Stomach smooth muscle (tissue), 2 donors: ENCODE data around the gene TTI1.
A peak's percentile ranks its signal among the peaks of the same experiment; 100 is the strongest.

Experiments
- H3K27ac ChIP-seq: one replicate; pipeline ENCODE4 v1.7.0; 2013; ENCODE audit warnings: mild to moderate bottlenecking, low read length, inconsistent platforms
- H3K27me3 ChIP-seq, 2 donors: one replicate each; pipeline ENCODE4 v1.7.0; 2013; ENCODE audit warnings: low read length in 2 of 2; ENCODE audit not compliant: insufficient read depth in 2 of 2, control insufficient read depth in 1 of 2
- H3K36me3 ChIP-seq, 2 donors: one replicate each; pipeline ENCODE4 v1.7.0; 2013; ENCODE audit warnings: low read length in 2 of 2; ENCODE audit not compliant: control insufficient read depth in 2 of 2, insufficient read depth in 2 of 2
- H3K4me1 ChIP-seq: one replicate; pipeline ENCODE4 v1.7.0; 2013; ENCODE audit warnings: low read length; ENCODE audit not compliant: control insufficient read depth, insufficient read depth
- H3K4me3 ChIP-seq, 2 donors: one replicate each; pipeline ENCODE4 v1.7.0; 2013; ENCODE audit warnings: low read length in 2 of 2
- H3K9ac ChIP-seq, 2 donors: one replicate each; pipeline ENCODE4 v1.7.0; 2013; ENCODE audit warnings: low read length in 2 of 2, mild to moderate bottlenecking in 1 of 2
- H3K9me3 ChIP-seq, 2 donors: one replicate each; pipeline ENCODE4 v1.7.0; 2013; ENCODE audit warnings: low read length in 2 of 2; ENCODE audit not compliant: control insufficient read depth in 2 of 2
- donor health status: healthy.
- donor health status: Pancreatic carcinoma.

TTI1 gene

GRCh38 chr20:38054647-38055046 is 21.4 kb upstream of the TTI1 start:
- peaks cover 10 to 27% of the 10 kb centered on the region in 2 donors for H3K36me3 ChIP-seq
- no peaks in the 10 kb centered on the region for H3K27me3 ChIP-seq

GRCh38 chr20:38052870-38053269 is 19.6 kb upstream of the TTI1 start:
- H3K4me1 ChIP-seq, result no peaks in the 10 kb centered on the region
- peaks cover 7 to 20% of the 10 kb centered on the region in 2 donors for H3K36me3 ChIP-seq
- no peak overlapping the region for H3K9ac ChIP-seq

More at GRCh38 chr20:38054647-38055046, 21.4 kb upstream of the TTI1 start:
- Histone ChIP-seq H3K27ac (no peak overlapping the region), H3K4me3 (no peak overlapping the region), H3K4me1 (no peaks in the 10 kb centered on the region), H3K9me3 (no peaks in the 10 kb centered on the region), H3K9ac (no peak overlapping the region)

GRCh38 chr20:38050686-38051085 is 17.4 kb upstream of the TTI1 start:
- peaks cover 7 to 20% of the 10 kb centered on the region in 2 donors for H3K36me3 ChIP-seq

More at GRCh38 chr20:38052870-38053269, 19.6 kb upstream of the TTI1 start:
- Histone ChIP-seq H3K27me3 (no peaks in the 10 kb centered on the region), H3K4me3 (no peak overlapping the region), H3K9me3 (no peaks in the 10 kb centered on the region), H3K27ac (no peak overlapping the region)

GRCh38 chr20:38049800-38050199 is 16.5 kb upstream of the TTI1 start:
- Histone ChIP-seq H3K4me3 (no peak overlapping the region), H3K4me1 (no peaks in the 10 kb centered on the region), H3K27me3 (no peaks in the 10 kb centered on the region), H3K9me3 (no peaks in the 10 kb centered on the region), H3K9ac (no peak overlapping the region), H3K27ac (no peak overlapping the region), H3K36me3 (peaks cover 7 to 17% of the 10 kb centered on the region in 2 donors)

More at GRCh38 chr20:38050686-38051085, 17.4 kb upstream of the TTI1 start:
- Histone ChIP-seq H3K4me3 (no peak overlapping the region), H3K27ac (no peak overlapping the region), H3K27me3 (no peaks in the 10 kb centered on the region), H3K4me1 (no peaks in the 10 kb centered on the region), H3K9me3 (no peaks in the 10 kb centered on the region), H3K9ac (no peak overlapping the region)

- Histone ChIP-seq H3K27me3 (no peaks in the 10 kb centered on the region), H3K9me3 (no peaks in the 10 kb centered on the region), H3K9ac (no peak overlapping the region), H3K4me1 (no peaks in the 10 kb centered on the region), H3K36me3 (peaks cover 27 to 29% of the 10 kb centered on the region in 2 donors), H3K4me3 (no peak overlapping the region), H3K27ac (no peak overlapping the region)
These were observed 13.3 kb upstream of the TTI1 start for GRCh38 chr20:38046572-38046971.

- H3K4me3 ChIP-seq, result no peak overlapping the region
- no peaks in the 10 kb centered on the region for H3K4me1 ChIP-seq
- H3K9ac ChIP-seq, result no peak overlapping the region
- no peak overlapping the region for H3K27ac ChIP-seq
- no peaks in the 10 kb centered on the region for H3K27me3 ChIP-seq
- no peaks in the 10 kb centered on the region for H3K9me3 ChIP-seq
- peaks cover 16 to 26% of the 10 kb centered on the region in 2 donors for H3K36me3 ChIP-seq
These were observed 11.4 kb upstream of the TTI1 start for GRCh38 chr20:38044685-38045084.

GRCh38 chr20:38043512-38044300 is 10.4 kb upstream of the TTI1 start:
- Histone ChIP-seq H3K9ac (no peak overlapping the region), H3K27me3 (no peaks in the 10 kb centered on the region), H3K9me3 (no peaks in the 10 kb centered on the region), H3K27ac (no peak overlapping the region), H3K4me1 (no peaks in the 10 kb centered on the region), H3K36me3 (peaks cover 14 to 24% of the 10 kb centered on the region in 2 donors), H3K4me3 (no peak overlapping the region)

- no peak overlapping the region for H3K27ac ChIP-seq
- no peak overlapping the region for H3K9ac ChIP-seq
- no peaks in the 10 kb centered on the region for H3K9me3 ChIP-seq
- no peaks in the 10 kb centered on the region for H3K27me3 ChIP-seq
- no peak overlapping the region for H3K4me3 ChIP-seq
- peaks cover 19 to 30% of the 10 kb centered on the region in 2 donors for H3K36me3 ChIP-seq
- peaks cover 7% of the 10 kb centered on the region for H3K4me1 ChIP-seq
These were observed 7.0 kb upstream of the TTI1 start for GRCh38 chr20:38040276-38040675.

- Histone ChIP-seq H3K27me3 (no peaks in the 10 kb centered on the region), H3K36me3 (peaks cover 9 to 11% of the 10 kb centered on the region in 2 donors), H3K27ac (no peak overlapping the region), H3K9me3 (no peaks in the 10 kb centered on the region), H3K4me1 (peaks cover 28% of the 10 kb centered on the region), H3K4me3 (peak overlapping the region in 1 of 2 donors; percentile 10), H3K9ac (no peak overlapping the region)
These were observed 3.1 kb upstream of the TTI1 start for GRCh38 chr20:38036366-38036765.

- Histone ChIP-seq H3K4me3 (peak overlapping the region; percentile 86 to 99), H3K4me1 (peaks cover 28% of the 10 kb centered on the region), H3K36me3 (peaks cover 9% of the 10 kb centered on the region in 2 donors), H3K9me3 (no peaks in the 10 kb centered on the region), H3K9ac (peak overlapping the region in 1 of 2 donors; percentile 99), H3K27ac (no peak overlapping the region), H3K27me3 (no peaks in the 10 kb centered on the region)
These were observed 1.7 kb upstream of the TTI1 start for GRCh38 chr20:38034961-38035360.

- H3K36me3 ChIP-seq, result peaks cover 9% of the 10 kb centered on the region in 2 donors
- H3K27ac ChIP-seq, result peak overlapping the region; percentile 93
- peak overlapping the region; percentile 86 to 99 for H3K4me3 ChIP-seq
- peak overlapping the region; percentile 96 to 99 for H3K9ac ChIP-seq
- peaks cover 28% of the 10 kb centered on the region for H3K4me1 ChIP-seq
- H3K27me3 ChIP-seq, result no peaks in the 10 kb centered on the region
- no peaks in the 10 kb centered on the region for H3K9me3 ChIP-seq
These were observed 923 bp upstream of the TTI1 start for GRCh38 chr20:38034108-38034649.
